ENCODE data around the gene WFS1.

WFS1 gene

GRCh38 chr4:6309777-6310176 is 40.1 kb downstream of the WFS1 start:
- Histone ChIP-seq H3K9me3 (ENCODE audit: insufficient read depth, low read depth, low read length) (no peaks in the 10 kb centered on the region), H3K4me3 (ENCODE audit: low read length, poor library complexity, severe bottlenecking) (no peak overlapping the region), H3K36me3 (ENCODE audit: insufficient read depth, low read length) (no peaks in the 10 kb centered on the region), H3K9me2 (replicated peaks; ENCODE audit: low read depth, low read length) (no peaks in the 10 kb centered on the region), H2AFZ (ENCODE audit: low read length) (no peak overlapping the region), H3K4me2 (ENCODE audit: low read depth, low read length, poor library complexity, severe bottlenecking) (no peak overlapping the region), H3K4me1 (ENCODE audit: insufficient read depth, low read length, poor library complexity, severe bottlenecking) (no peaks in the 10 kb centered on the region), H4K20me1 (ENCODE audit: insufficient read depth, low read length, poor library complexity, severe bottlenecking) (no peaks in the 10 kb centered on the region), H3F3A (ENCODE audit: low read depth) (no peaks in the 10 kb centered on the region), H3K27me3 (ENCODE audit: insufficient read depth, low read length, poor library complexity, severe bottlenecking) (no peaks in the 10 kb centered on the region), H3K9ac (ENCODE audit: low read depth, low read length, poor library complexity, severe bottlenecking) (no peak overlapping the region), H3K79me2 (ENCODE audit: insufficient read depth, low read length) (no peaks in the 10 kb centered on the region)
- TF ChIP-seq, protein P1, sequence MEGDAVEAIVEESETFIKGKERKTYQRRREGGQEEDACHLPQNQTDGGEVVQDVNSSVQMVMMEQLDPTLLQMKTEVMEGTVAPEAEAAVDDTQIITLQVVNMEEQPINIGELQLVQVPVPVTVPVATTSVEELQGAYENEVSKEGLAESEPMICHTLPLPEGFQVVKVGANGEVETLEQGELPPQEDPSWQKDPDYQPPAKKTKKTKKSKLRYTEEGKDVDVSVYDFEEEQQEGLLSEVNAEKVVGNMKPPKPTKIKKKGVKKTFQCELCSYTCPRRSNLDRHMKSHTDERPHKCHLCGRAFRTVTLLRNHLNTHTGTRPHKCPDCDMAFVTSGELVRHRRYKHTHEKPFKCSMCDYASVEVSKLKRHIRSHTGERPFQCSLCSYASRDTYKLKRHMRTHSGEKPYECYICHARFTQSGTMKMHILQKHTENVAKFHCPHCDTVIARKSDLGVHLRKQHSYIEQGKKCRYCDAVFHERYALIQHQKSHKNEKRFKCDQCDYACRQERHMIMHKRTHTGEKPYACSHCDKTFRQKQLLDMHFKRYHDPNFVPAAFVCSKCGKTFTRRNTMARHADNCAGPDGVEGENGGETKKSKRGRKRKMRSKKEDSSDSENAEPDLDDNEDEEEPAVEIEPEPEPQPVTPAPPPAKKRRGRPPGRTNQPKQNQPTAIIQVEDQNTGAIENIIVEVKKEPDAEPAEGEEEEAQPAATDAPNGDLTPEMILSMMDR (conservative IDR thresholded peaks at IDR 0.05; ENCODE audit: low read length): no peak
- no peak for TF ChIP-seq EZH2phosphoT487 (IDR thresholded peaks at IDR 0.05; ENCODE audit: borderline replicate concordance)

DNA sequence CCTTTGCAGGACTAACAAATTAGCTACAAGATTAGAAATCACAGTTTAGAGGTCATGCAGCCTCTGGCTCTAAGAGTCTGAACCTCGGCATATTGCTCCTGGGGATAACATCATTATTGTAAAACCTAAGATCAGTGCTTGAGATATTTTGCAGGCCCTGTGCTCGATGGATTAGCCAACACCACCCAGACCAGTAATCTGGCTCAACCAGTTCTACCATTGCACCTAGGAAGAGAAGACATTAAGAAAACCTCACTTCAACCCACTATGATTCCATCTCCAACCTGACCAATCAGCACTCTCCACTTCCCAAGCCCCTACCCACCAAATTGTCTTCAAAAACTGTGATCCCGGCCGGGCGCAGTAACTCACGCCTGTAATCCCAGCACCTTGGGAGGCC is 43.6 kb downstream of the WFS1 start:
- Histone ChIP-seq H3K9me3 (ENCODE audit: insufficient read depth, low read depth, low read length) (no peaks in the 10 kb centered on the region), H4K20me1 (ENCODE audit: insufficient read depth, low read length, poor library complexity, severe bottlenecking) (no peaks in the 10 kb centered on the region), H3K9me2 (replicated peaks; ENCODE audit: low read depth, low read length) (no peaks in the 10 kb centered on the region), H3K4me2 (ENCODE audit: low read depth, low read length, poor library complexity, severe bottlenecking) (no peak overlapping the region), H3K27me3 (ENCODE audit: insufficient read depth, low read length, poor library complexity, severe bottlenecking) (peaks cover 13% of the 10 kb centered on the region), H3K9ac (ENCODE audit: low read depth, low read length, poor library complexity, severe bottlenecking) (no peak overlapping the region), H3K4me3 (ENCODE audit: low read length, poor library complexity, severe bottlenecking) (no peak overlapping the region), H3F3A (ENCODE audit: low read depth) (no peaks in the 10 kb centered on the region), H2AFZ (ENCODE audit: low read length) (no peak overlapping the region), H3K4me1 (ENCODE audit: insufficient read depth, low read length, poor library complexity, severe bottlenecking) (no peaks in the 10 kb centered on the region), H3K36me3 (ENCODE audit: insufficient read depth, low read length) (no peaks in the 10 kb centered on the region), H3K79me2 (ENCODE audit: insufficient read depth, low read length) (no peaks in the 10 kb centered on the region)
- TF ChIP-seq, protein P1 (conservative IDR thresholded peaks at IDR 0.05; ENCODE audit: low read length): no peak
- TF ChIP-seq EZH2phosphoT487 (IDR thresholded peaks at IDR 0.05; ENCODE audit: borderline replicate concordance): no peak

GRCh38 chr4:6316461-6317003 is 46.9 kb downstream of the WFS1 start:
- no peaks in the 10 kb centered on the region; the same call in 1 of the 2 replicates for H3K9me3 ChIP-seq (ENCODE audit: insufficient read depth, low read depth, low read length)
- TF ChIP-seq, protein P1 (conservative IDR thresholded peaks at IDR 0.05; ENCODE audit: low read length): no peak
- TF ChIP-seq EZH2phosphoT487 (IDR thresholded peaks at IDR 0.05; ENCODE audit: borderline replicate concordance): no peak
- H3K36me3 ChIP-seq (ENCODE audit: insufficient read depth, low read length): no peaks in the 10 kb centered on the region
- peaks cover 28% of the 10 kb centered on the region for H3K27me3 ChIP-seq (ENCODE audit: insufficient read depth, low read length, poor library complexity, severe bottlenecking)
- H2AFZ ChIP-seq (ENCODE audit: low read length): no peak overlapping the region
- H3K4me2 ChIP-seq (ENCODE audit: low read depth, low read length, poor library complexity, severe bottlenecking): no peak overlapping the region
- no peak overlapping the region for H3K9ac ChIP-seq (ENCODE audit: low read depth, low read length, poor library complexity, severe bottlenecking)
- H3K9me2 ChIP-seq (replicated peaks; ENCODE audit: low read depth, low read length): no peaks in the 10 kb centered on the region
- no peaks in the 10 kb centered on the region for H3K79me2 ChIP-seq (ENCODE audit: insufficient read depth, low read length)
- H3K4me3 ChIP-seq (ENCODE audit: low read length, poor library complexity, severe bottlenecking): no peak overlapping the region
- H3K4me1 ChIP-seq (ENCODE audit: insufficient read depth, low read length, poor library complexity, severe bottlenecking): no peaks in the 10 kb centered on the region
- no peaks in the 10 kb centered on the region for H4K20me1 ChIP-seq (ENCODE audit: insufficient read depth, low read length, poor library complexity, severe bottlenecking)
- no peaks in the 10 kb centered on the region for H3F3A ChIP-seq (ENCODE audit: low read depth)

All from Loucy (cell line).